GM12892 (cell line): ENCODE measurements around the gene SRP9.

Experiments used
- POLR2A ChIP-seq: IDR thresholded peaks from 2 replicates; pipeline ENCODE4 v1.6.1; 2011; ENCODE audit warnings: low read depth, low read length, control low read depth
- POLR2AphosphoS5 ChIP-seq: IDR thresholded peaks from 2 replicates; pipeline ENCODE4 v1.6.1; 2011; ENCODE audit warnings: low read depth, low read length, control low read depth
- TAF1 ChIP-seq: IDR thresholded peaks from 2 replicates; pipeline ENCODE4 v1.6.1; 2011; ENCODE audit warnings: low read depth, mild to moderate bottlenecking, control low read depth, low read length, borderline replicate concordance

DNA sequence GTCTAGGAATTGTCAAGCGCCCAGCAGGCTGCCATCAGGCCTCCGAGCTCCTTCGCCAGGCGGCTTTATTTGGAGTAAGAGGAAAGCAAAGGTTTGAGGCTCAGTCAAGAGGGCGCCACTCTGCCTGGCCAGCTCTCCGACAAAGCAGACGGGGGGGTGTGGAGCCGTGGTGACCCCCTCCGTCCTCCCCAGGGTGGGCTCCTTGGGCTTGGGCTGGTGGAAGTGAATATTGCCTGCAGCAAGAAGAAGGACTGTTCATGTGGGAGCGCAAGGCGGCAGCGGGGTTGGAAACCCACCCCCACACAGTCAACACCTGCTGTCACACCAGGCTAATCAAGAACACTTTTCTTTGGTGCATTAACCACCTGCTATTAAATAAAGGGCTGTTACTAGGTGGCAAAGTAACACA, 46.9 kb downstream of the SRP9 start:
- TF ChIP-seq POLR2AphosphoS5 (no peak), POLR2A (no peak), TAF1 (no peak)
